SH-SY5Y (cell line): ENCODE data around the gene KBTBD4.

ENCODE experiments used
- GATA2 ChIP-seq: IDR thresholded peaks from 2 replicates; pipeline ENCODE4 v1.6.1; 2011; ENCODE audit warnings: mild to moderate bottlenecking, low read depth, low read length
- GATA3 ChIP-seq: IDR thresholded peaks from 2 replicates; pipeline ENCODE4 v1.6.1; 2011; ENCODE audit warnings: low read depth, mild to moderate bottlenecking, low read length, moderate library complexity

GRCh38 chr11:47587039-47587716 lies 8.4 kb upstream of the KBTBD4 start:
- TF ChIP-seq GATA3, result no peak
- TF ChIP-seq GATA2, result no peak
